Adipose tissue (tissue), 3 donors: Measurements from ENCODE around the gene UBE2S. TPM values are rescaled to one million over a fixed set of nuclear protein-coding genes. Genes with fewer than 3 reads are reported as not detected.
"Not testable (repeated sequence)": the region's sequence is repeated elsewhere in the genome, so short reads cannot be mapped to it uniquely, and the experiment has no call there.

Source experiments
- H3K27ac ChIP-seq: one replicate; pipeline ENCODE4 v1.5.1; 2013; ENCODE audit warnings: low read depth, low read length
- WGBS, 3 donors: extraction: QIAGEN DNeasy Blood & Tissue Kit; methylation state at CpG; one replicate each; pipeline ENCODE4 v1.1.7; 2013; 5-methylcytosine and 5-hydroxymethylcytosine counted together
- polyA plus RNA-seq, 3 donors: library from polyadenylated mRNA; stranded (reverse); fragments of 200-250 nt; gene quantifications; one replicate each; pipeline ENCODE4 v1.2.3, GENCODE V29; 2013
- donor health status: healthy with polysubstance abuse.
- donor health status: Bipolar disorder and iron deficiency.
- donor health status: healthy.

The UBE2S gene
- polyA plus RNA-seq, 3 donors = 2.9 to 9.3 (median 7.4) TPM

DNA sequence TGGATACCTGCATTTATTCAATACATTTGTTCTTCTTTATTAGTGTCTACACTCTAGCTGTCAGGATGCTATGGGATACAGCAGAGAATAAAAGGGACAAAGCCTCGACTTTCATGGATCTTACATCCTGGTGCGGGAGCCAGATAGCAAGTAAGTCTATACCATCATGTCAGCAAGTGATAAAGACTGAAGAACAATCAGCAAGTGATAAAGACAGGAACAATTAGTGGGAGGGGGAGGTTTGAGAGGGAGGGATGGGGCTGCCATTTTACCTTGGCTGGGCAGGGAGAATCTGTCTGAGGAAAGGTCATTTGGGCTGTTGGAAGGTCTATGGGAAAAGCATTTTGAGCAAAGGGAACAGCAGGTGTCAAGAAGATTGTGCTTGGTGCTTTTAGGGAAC is 2.6 kb upstream of the UBE2S start:
- no peak overlapping the region for H3K27ac ChIP-seq
- WGBS, 3 donors = 94 to 98% (median 95%) methylated on average over 2 of the region's 2 CpGs

DNA sequence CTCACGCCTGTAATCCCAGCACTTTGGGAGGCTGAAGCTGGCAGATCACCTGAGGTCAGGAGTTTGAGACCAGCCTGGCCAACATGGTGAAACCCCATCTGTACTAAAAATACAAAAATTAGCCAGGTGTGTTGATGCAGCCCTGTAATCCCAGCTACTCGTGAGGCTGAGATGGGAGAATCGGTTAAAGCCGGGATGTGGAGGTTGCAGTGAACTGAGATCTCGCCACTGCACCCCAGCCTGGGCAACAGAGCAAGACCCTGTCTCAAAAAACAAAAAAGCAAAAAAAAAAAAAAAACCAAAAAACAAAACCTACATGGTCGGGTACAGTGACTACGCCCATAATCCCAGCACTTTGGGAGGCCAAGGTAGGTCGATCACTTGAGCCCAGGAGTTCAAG is 1.6 kb upstream of the UBE2S start:
- H3K27ac ChIP-seq = not testable (repeated sequence)
- WGBS, 3 donors = 89 to 98% (median 98%) methylated on average over 8 of the region's 8 CpGs

DNA sequence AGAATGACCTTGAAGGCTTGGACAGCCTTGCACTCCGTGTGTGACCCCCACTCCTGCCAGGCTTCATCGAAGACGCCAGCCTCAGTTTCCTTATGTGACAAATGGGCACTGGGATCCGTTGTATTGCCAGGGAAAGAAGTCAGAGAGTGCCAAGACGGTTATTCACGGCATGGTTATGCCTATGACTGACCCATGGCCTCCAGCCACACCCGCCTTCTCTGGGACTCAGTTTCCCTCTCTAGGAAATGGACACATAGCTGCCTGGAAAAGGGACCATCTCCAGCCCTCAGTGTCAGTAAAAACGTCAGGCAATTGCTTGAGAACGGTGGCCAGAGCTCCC is 915 bp upstream of the UBE2S start:
- H3K27ac ChIP-seq = peak overlapping the region; percentile 82
- WGBS, 3 donors = 54 to 71% (median 62%) methylated on average over 9 of the region's 9 CpGs

DNA sequence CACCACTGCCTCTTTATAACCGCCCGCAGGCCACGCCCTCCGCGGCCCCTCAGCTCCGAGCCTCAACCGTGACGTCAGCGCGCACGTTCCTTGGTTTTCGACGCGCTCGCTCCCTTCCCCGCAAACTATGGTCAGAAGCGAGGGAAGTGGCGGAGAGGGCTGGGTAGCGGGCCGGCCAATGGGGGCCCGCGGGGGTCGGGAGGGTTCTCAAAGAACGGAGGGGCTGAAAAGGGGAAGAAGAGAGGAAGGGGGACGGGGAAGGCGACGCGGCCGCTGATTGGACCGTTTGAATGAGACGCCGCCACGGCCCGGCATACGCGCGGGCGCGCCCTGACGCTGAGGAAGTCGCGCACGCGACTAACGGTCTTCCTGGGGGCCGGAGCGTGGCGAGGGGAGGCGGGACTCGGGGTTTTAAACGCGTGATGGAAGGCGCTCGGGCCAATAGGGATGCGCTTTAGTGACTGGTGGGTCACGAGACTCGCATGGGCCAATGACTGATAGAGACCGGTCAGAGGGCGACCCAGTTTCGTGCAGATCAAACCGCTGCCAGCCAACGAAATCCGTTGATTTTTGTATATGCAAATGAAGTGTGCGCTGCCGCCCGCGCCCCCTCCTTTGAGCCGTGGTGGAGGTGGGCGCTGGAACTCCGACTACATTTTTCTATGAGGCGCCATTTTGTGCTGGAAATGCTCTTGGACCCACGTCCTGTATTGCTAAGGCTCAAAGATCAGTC is 378 bp upstream of the UBE2S start:
- H3K27ac ChIP-seq = peak overlapping the region; percentile 97
- WGBS, 3 donors = 0 to 1% (median 1%) methylated on average over 67 to 72 of the region's 72 CpGs

DNA sequence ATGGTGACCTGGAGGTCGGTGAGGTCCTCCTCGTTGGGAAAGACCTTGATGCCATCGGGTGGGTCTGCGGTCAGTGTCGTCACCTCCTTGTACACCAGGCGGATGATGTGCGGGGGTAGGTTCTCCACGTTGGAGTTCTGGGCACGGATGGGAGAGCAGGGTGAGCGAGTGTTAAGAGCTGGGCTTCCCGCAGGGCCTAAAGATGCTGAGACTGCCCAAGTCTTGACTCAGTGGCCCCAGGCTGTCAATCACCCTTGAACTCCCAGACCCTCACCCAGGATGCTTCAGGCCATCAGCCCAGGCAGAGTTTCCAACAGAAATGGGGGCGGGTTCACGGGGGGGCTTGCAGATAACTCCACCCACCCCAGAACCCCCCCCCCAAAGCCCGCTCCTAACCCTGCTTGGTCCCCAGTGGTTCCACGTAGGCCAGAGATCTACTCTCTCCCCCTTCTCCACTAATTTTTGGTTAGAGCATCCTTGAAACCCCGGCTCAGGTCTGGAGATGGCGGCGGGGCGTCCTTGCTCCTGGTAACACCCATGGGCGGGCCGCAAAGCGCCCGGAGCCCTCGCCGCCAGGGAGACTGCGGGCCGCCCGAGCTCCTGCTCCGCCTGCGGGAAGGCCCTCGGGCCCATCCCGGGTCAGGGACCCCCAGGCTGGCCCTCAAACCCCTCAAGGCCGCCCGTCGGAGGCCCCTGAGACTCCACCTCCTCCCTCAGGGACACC is 600 bp downstream of the UBE2S start:
- peak overlapping the region; percentile 20 for H3K27ac ChIP-seq
- 9 to 19% (median 16%) methylated on average over 28 to 35 of the region's 35 CpGs for WGBS, 3 donors

DNA sequence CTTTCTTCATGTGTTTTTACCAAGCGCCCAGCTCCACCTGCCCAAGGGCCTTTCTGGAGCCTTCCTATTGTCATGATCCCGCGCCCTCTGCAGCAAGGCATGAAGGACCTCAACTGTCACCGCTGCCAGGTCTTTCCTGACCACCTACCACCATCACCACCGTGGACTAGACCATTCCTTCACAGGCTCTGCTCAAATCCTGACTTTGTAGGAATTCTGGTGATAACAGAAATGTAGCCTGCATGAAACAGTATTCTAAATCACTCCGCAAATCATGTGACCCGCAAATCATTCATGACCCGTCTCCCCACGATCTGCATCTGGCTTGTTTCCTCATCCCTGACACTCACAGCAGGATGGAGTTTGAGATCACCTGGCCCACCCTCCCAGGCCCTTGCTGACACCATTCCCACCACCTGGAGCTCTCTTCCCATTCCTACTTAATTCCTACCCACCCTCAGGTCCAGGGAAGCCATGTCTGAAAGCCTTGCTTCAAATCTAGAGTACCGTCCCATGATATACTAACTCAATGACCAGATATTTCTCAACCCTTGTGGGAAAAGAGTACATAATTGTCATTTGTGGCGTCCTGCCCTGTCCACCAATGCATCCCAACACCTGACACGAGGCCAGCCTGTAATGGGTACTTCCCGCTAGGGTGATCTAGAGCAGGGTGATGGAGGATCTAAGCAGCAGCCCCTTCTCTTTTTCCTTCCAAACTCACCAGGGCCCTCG is 1.3 kb downstream of the UBE2S start:
- no peak overlapping the region for H3K27ac ChIP-seq
- WGBS, 3 donors = 77 to 87% (median 78%) methylated on average over 14 of the region's 14 CpGs

DNA sequence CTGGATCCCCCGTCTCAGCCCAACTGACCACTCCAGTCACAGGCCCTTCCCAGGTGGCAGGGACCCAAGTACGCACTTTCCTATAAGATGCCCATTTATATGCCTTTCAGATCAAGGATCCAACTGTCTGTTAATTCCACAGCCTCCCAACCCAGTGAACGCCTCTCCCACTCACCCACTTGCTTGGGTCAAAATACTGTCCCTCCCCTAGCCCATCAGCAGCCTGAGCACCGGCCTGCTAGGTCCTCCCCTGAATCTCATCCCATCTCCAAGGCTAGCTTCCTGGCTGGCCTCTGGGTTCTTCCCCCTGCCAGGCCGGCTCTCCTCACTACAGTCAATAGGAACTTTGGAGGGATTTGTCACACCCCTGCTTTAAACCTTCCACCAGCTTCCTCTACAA is 1.9 kb downstream of the UBE2S start:
- H3K27ac ChIP-seq = no peak overlapping the region
- 86 to 93% (median 86%) methylated on average over 5 of the region's 5 CpGs for WGBS, 3 donors

DNA sequence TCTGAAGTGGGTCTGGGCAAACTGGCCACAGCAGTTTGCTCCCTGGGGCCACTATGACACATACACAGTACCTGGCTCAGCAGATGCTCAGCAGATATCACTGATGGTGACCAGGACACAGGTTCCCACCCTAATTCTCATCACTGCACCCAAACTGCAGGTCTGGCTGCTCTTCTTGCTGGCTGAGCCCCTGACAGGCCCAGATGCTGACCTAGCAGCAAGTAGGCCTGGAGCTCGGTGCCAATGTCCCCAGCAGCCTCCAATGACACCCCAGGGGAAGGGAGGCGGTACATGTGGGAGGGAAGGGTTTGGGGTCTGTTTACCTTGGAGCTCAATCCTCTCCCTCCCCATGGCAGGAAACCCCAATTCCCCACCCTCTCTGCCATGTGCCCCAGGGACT is 5.1 kb downstream of the UBE2S start:
- 75 to 89% (median 83%) methylated on average over 2 of the region's 2 CpGs for WGBS, 3 donors

DNA sequence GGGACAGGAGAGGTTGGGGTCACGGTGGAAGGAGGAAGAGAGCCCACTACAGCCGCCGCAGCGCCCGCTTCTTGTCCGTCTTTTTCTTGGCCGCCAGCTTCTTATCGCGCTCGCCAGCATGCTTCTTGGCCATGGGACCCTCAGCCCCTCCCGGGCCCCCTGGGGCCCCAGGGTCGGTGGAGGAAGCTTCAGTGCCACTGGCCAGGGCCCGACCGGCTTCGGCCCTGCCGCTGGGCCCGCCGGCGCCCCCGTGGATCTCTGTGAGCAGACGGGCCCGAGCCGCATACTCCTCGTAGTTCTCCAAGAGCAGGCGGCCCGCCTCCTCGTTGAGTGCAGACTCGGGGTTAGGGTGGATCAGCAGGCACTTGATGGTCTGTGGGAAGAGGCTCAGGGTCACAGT is 6.2 kb downstream of the UBE2S start:
- not testable (repeated sequence) for H3K27ac ChIP-seq
- WGBS, 3 donors = 90 to 95% (median 93%) methylated on average over 9 to 21 of the region's 28 CpGs

More for the DNA sequence above, 5.1 kb downstream of the UBE2S start:
- H3K27ac ChIP-seq = no peak overlapping the region

DNA sequence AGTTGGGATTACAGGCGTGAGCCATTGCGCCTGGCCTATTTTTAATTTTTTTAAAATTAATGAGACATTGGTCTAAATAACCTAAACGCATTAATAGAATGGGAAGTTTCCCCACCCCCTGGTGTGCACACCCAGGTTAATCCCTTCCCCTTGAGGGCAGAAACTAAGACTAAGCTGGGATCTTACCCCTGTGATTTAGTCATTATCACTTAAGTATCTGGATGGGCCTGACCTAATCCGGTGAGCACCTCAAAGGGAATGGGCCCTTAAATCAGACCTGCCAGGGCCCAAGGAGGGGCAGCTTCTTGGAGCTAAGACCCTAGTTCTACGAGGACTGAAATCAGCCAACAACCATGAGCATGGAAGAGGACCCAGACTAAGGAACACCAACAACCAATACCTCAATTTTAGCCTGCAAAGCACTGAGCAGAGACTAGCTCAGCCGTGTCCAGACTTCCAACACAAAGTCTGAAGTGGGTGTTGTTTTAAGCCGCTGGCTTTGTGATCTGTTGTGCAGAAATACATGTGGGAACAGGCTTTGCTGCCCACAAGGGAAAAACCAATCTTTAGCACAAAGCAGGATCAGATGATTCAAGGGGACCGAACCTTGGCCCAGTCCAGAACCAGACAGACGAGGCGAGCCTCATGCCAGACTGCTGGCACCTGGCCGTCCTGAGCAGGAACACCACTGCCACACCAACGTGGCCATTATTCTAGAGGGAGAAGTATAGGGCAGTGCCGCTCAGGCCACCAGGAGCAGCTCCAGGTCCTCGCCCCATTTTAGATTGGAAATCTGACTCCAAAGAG is 7.1 kb downstream of the UBE2S start:
- WGBS, 3 donors = 85 to 88% (median 86%) methylated on average over 14 of the region's 14 CpGs
- no peak overlapping the region for H3K27ac ChIP-seq

DNA sequence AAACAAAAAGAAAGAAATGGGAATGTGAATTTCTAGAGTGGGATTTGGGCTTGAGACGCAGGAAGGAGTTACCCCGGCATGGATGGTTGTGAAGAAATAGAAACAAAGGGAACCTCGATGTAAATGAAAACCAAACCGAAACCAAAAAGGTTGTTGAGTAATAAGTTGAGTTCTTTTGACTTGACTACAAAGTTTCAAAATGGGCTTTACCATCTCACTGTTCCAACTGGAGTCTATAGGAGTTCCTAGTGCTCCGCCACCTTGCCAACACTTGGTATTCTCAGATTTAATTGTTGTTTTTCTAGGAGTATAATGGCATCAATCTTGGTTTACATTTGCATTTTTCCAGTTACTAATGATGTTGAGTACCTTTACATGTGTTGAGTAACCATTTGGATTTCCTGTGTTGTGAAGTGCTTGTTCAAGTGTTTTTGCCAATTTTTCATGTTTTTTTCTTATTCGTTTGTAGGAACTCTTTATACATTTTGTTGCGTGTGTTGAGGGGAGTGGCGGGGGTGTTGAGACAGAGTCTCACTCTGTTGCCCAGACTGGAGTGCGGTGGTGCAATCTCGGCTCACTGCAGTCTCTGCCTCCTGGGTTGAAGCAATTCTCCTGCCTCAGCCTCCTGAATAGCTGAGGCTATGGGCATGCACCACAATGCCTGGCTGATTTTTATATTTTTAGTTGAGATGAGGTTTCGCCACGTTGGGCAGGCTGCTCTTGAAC is 9.2 kb downstream of the UBE2S start:
- no peak overlapping the region for H3K27ac ChIP-seq
- 63 to 95% (median 64%) methylated on average over 12 of the region's 12 CpGs for WGBS, 3 donors

DNA sequence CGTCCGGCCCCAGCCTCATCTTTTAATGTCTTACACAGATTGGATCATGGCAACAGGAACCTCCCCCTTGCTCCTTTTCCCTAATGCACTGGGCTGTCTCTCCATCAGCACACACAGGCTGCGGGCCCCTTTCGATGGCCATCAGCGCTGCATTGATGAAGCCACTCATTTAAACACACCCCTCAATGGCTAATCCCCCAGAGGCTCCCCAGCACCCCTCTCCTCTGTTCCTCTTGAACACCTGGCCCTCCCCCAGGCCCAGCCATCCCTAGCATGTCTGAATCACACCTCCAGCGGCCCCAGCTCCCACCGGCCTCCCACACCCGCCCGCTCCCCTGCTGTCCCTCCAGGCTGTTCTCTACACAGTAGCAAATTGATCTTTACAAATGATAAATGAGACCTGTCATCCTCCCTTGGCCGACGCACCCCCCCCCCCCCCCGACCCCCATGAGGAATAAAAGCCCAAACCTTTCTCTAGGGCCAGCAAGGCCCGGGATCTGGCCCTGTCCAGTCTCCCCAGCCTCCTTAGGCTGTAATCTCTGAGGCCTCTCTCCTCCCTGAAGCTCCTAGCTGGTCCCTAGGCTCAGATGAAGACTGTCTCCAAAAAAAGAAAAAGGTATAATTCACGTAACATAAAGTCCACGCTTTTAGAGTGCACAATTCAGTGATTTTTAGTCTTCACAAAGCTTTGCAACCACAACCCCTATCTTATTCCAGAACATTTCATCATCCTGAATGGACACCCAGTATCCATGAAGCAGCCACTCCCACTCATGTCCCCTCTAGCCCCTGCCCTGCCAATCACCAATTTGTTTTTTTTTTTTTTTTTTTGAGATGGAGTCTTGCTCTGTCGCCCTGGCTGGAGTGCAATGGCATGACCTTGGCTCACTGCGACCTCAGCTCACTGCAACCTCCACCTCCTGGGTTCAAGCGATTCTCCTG is 14.5 kb downstream of the UBE2S start:
- WGBS, 3 donors = 69 to 79% (median 73%) methylated on average over 18 of the region's 18 CpGs
- H3K27ac ChIP-seq = no peak overlapping the region

DNA sequence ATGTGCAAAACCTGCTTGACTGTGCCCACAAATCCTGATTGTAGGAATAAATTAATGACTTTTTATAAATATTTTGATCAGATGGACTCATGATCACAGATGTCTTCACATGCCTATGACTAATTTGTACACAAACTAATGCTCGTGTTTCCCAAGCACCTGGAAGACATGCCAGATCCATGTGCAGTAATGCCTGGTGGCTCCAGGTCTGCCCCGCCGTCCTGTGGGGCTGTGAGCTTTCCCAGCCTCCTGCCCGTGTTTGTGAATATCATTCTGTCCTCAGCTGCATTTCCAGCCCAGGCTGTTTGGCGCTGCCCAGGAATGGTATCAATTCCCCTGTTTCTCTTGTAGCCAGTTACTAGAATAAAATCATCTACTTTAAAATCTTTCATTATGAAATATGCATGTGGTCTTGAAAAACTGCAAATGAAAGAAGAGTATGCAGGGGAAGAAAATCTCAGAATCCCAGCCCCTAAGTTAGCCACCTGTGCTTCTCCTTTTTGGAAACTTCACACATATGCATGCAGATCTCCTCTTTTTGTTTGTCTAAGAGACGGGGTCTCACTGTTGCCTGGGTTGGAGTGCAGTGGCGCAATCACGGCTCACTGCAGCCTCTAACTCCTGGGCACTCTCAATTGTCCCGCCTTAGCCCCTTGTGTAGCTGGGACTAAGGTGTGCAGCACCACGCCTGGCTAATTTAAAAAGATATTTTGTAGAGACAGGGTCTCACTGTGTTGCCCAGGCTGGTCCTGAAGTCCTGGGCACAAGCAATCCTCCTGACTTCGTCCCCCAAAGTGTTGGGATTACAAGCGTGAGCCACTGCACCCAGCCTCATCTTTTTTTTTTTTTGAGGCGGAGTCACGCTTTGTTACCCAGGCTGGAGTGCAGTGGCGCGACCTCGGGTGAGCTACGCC is 15.6 kb downstream of the UBE2S start:
- H3K27ac ChIP-seq = no peak overlapping the region
- WGBS, 3 donors = 81 to 87% (median 84%) methylated on average over 18 of the region's 18 CpGs

DNA sequence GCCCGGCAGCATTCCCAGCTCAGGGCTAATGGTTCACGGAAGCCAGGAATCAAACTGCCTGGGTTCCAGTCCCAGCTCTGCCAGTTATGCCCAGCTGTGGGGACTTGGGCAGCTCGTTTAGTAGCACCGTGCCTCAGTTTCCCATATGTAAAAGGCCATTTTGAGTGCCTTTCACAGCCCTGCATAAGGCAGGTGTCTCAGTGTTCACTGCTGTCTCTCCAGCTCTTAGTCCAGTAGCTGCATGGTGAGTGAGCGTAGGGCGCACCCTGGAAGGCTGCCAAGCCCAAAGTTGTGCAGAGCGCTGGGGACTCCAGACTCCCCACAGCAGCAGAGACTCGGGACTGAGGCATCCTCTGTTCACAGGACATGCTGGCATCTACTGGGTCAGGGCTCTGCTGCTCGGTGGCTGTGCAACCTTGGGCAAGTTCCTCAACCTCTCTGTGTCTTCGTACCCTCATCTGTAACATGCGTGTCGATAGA is 16.4 kb downstream of the UBE2S start:
- H3K27ac ChIP-seq = no peak overlapping the region
- WGBS, 3 donors = 74 to 88% (median 76%) methylated on average over 12 of the region's 12 CpGs

DNA sequence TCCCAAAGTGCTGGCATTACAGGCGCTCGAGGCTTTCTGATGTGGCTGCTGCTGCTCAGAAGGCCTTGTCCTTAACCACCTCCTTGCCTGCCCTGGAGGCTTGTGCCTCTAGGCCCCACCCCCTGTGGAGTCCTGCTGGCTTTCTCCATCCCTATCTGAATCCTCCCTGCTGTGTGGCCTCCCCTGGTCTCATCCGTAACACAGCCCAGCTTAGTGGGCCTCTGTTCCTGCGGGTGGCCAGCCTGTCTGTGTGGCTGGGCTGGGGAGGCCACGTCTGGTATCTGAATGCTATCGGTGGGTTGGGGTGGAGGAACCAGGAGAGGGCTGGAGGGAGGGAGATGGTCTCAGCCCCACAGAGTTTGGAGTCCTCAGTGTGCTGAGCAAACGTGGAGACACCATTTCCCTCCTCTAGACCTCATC is 17.1 kb downstream of the UBE2S start:
- H3K27ac ChIP-seq = no peak overlapping the region
- 73 to 80% (median 78%) methylated on average over 7 of the region's 7 CpGs for WGBS, 3 donors
